Heart left ventricle (tissue), 16 donors: ENCODE data around the gene GTF2A2. TPM values are rescaled to one million over a fixed set of nuclear protein-coding genes. Genes with fewer than 3 reads are reported as not detected.

ENCODE experiments used
- ATAC-seq, 4 donors: fragments of 200-7000 bp; cut with Tn5 transposase; one replicate each; pipeline ENCODE4 v1.9.1; 2020 to 2022; ENCODE audit warnings: moderate library complexity in 4 of 4, mild to moderate bottlenecking in 3 of 4, moderate number of reproducible peaks in 1 of 4
- DNase-seq, 5 donors: peaks; one replicate each; pipeline ENCODE4 v3.0.0-alpha.2; 2020
- H3K27ac ChIP-seq, 12 donors: fragments of 200-600 bp; sonication (generic) in 4 of 12; one replicate each; pipeline versions ENCODE4 v1.5.0 to v1.8.0; 2016 to 2022; ENCODE audit warnings: mild to moderate bottlenecking in 2 of 12
- H3K27me3 ChIP-seq, 9 donors: fragments of 200-600 bp; sonication (generic) in 2 of 9; one replicate each; pipeline versions ENCODE4 v1.5.1 to v1.8.0; 2016 to 2022; ENCODE audit warnings: mild to moderate bottlenecking in 3 of 9
- H3K36me3 ChIP-seq, 9 donors: fragments of 200-600 bp; sonication (generic) in 2 of 9; one replicate each; pipeline versions ENCODE4 v1.5.0 to v1.8.0; 2018 to 2022; ENCODE audit warnings: mild to moderate bottlenecking in 2 of 9
- H3K4me1 ChIP-seq, 12 donors: fragments of 200-600 bp; sonication (generic) in 4 of 12; one replicate each; pipeline versions ENCODE4 v1.5.0 to v1.8.0; 2016 to 2022; ENCODE audit warnings: mild to moderate bottlenecking in 3 of 12
- H3K4me3 ChIP-seq, 12 donors: fragments of 200-600 bp; sonication (generic) in 4 of 12; one replicate each; pipeline versions ENCODE4 v1.5.0 to v1.8.0; 2017 to 2022; ENCODE audit warnings: mild to moderate bottlenecking in 9 of 12, moderate library complexity in 4 of 12
- H3K9me3 ChIP-seq, 12 donors: fragments of 200-600 bp; sonication (generic) in 4 of 12; one replicate each; pipeline versions ENCODE4 v1.5.0 to v1.8.0; 2016 to 2022; ENCODE audit warnings: mild to moderate bottlenecking in 1 of 12
- POLR2A ChIP-seq, 2 donors: fragments of 450-650 bp; IDR thresholded peaks; one replicate each; pipeline ENCODE4 v1.6.1; 2017; ENCODE audit warnings: antibody characterized with exemption in 2 of 2, mild to moderate bottlenecking in 2 of 2, moderate library complexity in 2 of 2
- WGBS, 4 donors: extraction: QIAGEN DNeasy Blood & Tissue Kit in 2 of 4; methylation state at CpG; one replicate each; pipeline versions ENCODE4 v1.1.5 to v1.1.7; 2013 to 2018; 5-methylcytosine and 5-hydroxymethylcytosine counted together
- intact Hi-C, 10 donors: fragments of 100-400 bp; cut with DNase I; formaldehyde crosslinking; loops; one replicate each; pipeline versions ENCODE4 v1.11.1 to v1.14.2; 2022
- polyA plus RNA-seq, 2 donors: library from polyadenylated mRNA; stranded (reverse); fragments of 200-250 nt; gene quantifications; one replicate each; pipeline ENCODE4 v1.2.3, GENCODE V29; 2013
- total RNA-seq, 9 donors: library from RNA; depleted of rRNA in 2 of 9; stranded (reverse); fragments of >200 nt in 2 of 9; fragmentation: NEBNext Ultra II Directional in 3 of 9; extraction: Animal tissue kit (Norgen Biotek cat#: 25700) in 3 of 9; gene quantifications; one replicate each; pipeline versions ENCODE4 v1.1.0 to v1.2.4, GENCODE V29; 2016 to 2023
- TF ChIP-seq, protein P1 (sequence below), 12 donors: fragments of 200-600 bp; sonication (generic) in 4 of 12; IDR thresholded peaks; one replicate each; pipeline versions ENCODE4 v1.5.0 to v1.8.0; 2018 to 2022; ENCODE audit warnings: antibody characterized with exemption in 12 of 12, mild to moderate bottlenecking in 5 of 12
- donor health status: ischemic (EF 13 %, LVEDD 7.1; RV severe dilation, severe dysfunction).
- donor health status: healthy with polysubstance abuse.
- donor health status: DM: no; HTN: yes; CAD: no.
- donor health status: DM: no; HTN: no; CAD: no.
- donor health status: ischemic (EF 25% LVEDD 6.9; RV normal size, moderate dysfunction).
- donor health status: ischemic (EF 25% LVEDD 5.7; RV mildly dilated, moderate dysfunction).
- donor health status: healthy.
- donor health status: DM: yes; HTN: yes; CAD: no.
- donor health status: ischemic (EF 35%, LVEDD 5.7; RV mildly dilated, moderate dysfunction).
- donor health status: nonischemic (EF 11% LVEDD 7.7; RV severe dilation, severe dysfunction).
- donor health status: DM: yes; HTN: yes; CAD: no.
- donor health status: PGD.
- donor health status: ischemic (EF 29% LVEDD 5.4; RV normal size, mild dysfunction).
- donor health status: nonischemic (EF 23%, LVEDD 6.1; RV moderate dilation, normal function).

GTF2A2 gene
- total and polyA plus RNA-seq, 11 donors, result 23.8 to 156 (median 110) TPM

DNA sequence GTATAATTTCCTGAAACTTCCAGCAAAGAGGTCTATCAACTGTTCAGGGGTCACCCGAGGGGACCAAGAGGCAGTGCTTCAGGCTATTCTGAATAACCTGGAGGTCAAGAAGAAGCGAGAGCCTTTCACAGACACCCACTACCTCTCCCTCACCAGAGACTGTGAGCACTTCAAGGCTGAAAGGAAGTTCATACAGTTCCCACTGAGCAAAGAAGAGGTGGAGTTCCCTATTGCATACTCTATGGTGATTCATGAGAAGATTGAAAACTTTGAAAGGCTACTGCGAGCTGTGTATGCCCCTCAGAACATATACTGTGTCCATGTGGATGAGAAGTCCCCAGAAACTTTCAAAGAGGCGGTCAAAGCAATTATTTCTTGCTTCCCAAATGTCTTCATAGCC lies 38.9 kb downstream of the GTF2A2 start:
- Histone ChIP-seq H3K4me1 (no peaks in the 10 kb centered on the region), H3K27me3 (peaks cover 0 to 24% (median 3%) of the 10 kb centered on the region in 9 donors), H3K4me3 (no peak overlapping the region), H3K9me3 (no peaks in the 10 kb centered on the region), H3K27ac (no peak overlapping the region), H3K36me3 (no peaks in the 10 kb centered on the region)
- ATAC-seq, result no peak
- intact Hi-C loops, result no loop called here
- TF ChIP-seq, protein P1, sequence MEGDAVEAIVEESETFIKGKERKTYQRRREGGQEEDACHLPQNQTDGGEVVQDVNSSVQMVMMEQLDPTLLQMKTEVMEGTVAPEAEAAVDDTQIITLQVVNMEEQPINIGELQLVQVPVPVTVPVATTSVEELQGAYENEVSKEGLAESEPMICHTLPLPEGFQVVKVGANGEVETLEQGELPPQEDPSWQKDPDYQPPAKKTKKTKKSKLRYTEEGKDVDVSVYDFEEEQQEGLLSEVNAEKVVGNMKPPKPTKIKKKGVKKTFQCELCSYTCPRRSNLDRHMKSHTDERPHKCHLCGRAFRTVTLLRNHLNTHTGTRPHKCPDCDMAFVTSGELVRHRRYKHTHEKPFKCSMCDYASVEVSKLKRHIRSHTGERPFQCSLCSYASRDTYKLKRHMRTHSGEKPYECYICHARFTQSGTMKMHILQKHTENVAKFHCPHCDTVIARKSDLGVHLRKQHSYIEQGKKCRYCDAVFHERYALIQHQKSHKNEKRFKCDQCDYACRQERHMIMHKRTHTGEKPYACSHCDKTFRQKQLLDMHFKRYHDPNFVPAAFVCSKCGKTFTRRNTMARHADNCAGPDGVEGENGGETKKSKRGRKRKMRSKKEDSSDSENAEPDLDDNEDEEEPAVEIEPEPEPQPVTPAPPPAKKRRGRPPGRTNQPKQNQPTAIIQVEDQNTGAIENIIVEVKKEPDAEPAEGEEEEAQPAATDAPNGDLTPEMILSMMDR (IDR thresholded peaks at IDR 0.05), result no peak
- TF ChIP-seq POLR2A (IDR thresholded peaks at IDR 0.05), result no peak
- DNase-seq, result no peak
- 79 to 88% (median 84%) methylated on average over 4 of the region's 4 CpGs for WGBS, 4 donors

DNA sequence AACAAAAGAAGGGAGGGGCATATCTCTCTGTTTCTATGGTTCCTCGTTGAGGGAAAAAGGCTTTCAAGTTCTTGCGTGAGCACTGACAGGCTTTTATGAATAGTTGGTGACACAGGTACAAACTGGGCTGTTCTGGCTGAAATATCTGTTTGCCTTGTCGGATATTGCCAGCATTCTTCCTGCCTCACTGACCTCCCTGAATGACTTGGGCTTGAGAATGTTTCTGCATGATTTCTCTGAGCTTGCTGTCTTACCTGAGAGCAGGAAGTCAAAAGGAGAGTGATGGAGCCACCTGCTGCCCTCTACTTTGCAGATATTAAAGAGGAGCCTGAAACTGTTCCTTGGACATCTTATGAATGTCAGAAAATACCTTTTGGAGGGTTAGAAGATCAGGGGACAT lies 40.9 kb downstream of the GTF2A2 start:
- 75 to 86% (median 77%) methylated on average over 3 of the region's 3 CpGs for WGBS, 4 donors
- TF ChIP-seq, protein P1 (IDR thresholded peaks at IDR 0.05), result no peak
- no peak for TF ChIP-seq POLR2A (IDR thresholded peaks at IDR 0.05)
- no peaks in the 10 kb centered on the region for H3K4me1 ChIP-seq
- intact Hi-C loops, result no loop called here
- peaks cover 0 to 19% (median 2%) of the 10 kb centered on the region in 9 donors for H3K27me3 ChIP-seq
- no peak overlapping the region for H3K4me3 ChIP-seq
- no peaks in the 10 kb centered on the region for H3K9me3 ChIP-seq
- H3K36me3 ChIP-seq, result no peaks in the 10 kb centered on the region
- no peak for DNase-seq
- no peak overlapping the region for H3K27ac ChIP-seq
- ATAC-seq, result no peak

DNA sequence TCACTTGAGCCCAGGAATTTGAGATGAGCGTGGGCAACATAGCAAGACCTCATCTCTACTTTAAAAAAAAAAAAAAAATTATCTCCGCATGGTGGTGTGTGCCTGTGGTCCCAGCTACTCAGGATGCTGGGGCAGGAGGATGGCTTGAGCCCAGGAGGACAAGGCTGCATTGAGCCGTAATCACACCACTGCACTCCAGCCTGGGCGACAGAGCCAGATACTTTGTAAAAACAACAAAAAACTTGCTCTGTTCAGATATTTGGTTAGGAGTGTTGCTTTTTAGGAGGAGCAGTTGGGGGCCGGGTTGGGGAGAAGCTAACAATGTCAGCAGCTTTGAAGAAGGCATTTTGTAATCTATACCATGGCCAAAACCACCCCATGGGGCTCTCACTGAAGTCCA lies 41.7 kb downstream of the GTF2A2 start:
- no peak overlapping the region for H3K27ac ChIP-seq
- H3K9me3 ChIP-seq, result no peaks in the 10 kb centered on the region
- intact Hi-C loops, result no loop called here
- no peaks in the 10 kb centered on the region for H3K4me1 ChIP-seq
- DNase-seq (no peak), ATAC-seq (no peak)
- 89 to 93% (median 90%) methylated on average over 5 of the region's 5 CpGs for WGBS, 4 donors
- no peak for TF ChIP-seq POLR2A (IDR thresholded peaks at IDR 0.05)
- TF ChIP-seq, protein P1 (IDR thresholded peaks at IDR 0.05), result no peak
- peaks cover 0 to 19% (median 2%) of the 10 kb centered on the region in 9 donors for H3K27me3 ChIP-seq
- H3K36me3 ChIP-seq, result no peaks in the 10 kb centered on the region
- no peak overlapping the region for H3K4me3 ChIP-seq

DNA sequence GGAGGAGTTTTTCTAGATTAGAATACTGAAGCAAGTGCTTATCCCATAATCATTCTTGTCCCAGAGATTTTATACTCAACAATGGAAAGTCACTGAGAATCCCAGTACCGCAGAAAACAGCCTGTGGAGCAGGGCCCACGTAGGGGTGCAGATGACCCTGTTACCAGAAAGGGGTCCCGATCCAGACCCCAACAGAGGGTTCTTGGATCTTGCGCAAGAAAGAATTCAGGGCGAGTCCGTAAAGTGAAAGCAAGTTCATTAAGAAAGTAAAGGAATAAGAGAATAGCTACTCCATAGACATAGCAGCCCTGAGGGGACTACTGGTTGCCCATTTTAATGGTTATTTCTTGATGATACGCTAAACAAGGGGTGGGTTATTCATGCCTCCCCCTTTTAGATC lies 43.2 kb downstream of the GTF2A2 start:
- Histone ChIP-seq H3K36me3 (no peaks in the 10 kb centered on the region), H3K9me3 (no peaks in the 10 kb centered on the region), H3K4me3 (no peak overlapping the region), H3K4me1 (no peaks in the 10 kb centered on the region), H3K27me3 (peaks cover 0 to 19% (median 2%) of the 10 kb centered on the region in 9 donors), H3K27ac (no peak overlapping the region)
- intact Hi-C loops, result no loop called here
- WGBS, 4 donors, result 95 to 96% (median 95%) methylated on average over 7 of the region's 7 CpGs
- TF ChIP-seq, protein P1 (IDR thresholded peaks at IDR 0.05), result no peak
- no peak for TF ChIP-seq POLR2A (IDR thresholded peaks at IDR 0.05)
- ATAC-seq (no peak), DNase-seq (no peak)
